Measurements from ENCODE around the gene CABP4. TPM values are rescaled to one million over a fixed set of nuclear protein-coding genes. Genes with fewer than 3 reads are reported as not detected.

Gene CABP4

DNA sequence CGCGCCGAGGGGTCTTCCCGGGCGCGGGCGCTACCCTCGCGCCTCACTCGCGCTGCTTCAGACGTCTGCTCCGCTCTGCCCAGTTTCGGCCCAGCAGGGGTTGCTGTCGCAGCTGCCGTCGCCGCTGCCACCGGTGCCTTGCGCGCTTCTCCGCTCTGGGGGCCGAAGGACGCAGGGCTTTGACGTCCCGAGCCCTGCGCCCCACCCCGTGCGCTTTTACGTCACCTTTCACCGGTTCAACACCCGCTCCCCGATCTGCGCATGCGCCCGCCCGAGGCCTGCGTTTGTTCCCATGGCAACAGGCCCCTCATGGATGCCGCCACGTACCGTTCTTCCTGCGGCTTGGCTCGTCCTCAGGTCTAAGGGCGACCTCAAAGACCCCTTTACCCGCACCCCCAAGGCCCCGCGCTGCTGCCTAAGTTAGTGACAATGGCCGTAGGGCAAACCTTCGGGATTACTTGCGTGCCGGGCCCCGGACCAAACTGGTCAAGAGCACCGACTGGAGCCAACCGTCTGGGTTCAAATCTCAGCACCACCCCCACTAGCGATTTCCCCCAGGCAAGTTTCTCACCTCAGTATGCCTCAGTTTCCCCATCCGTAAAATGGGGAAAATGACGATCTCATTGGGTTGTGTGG is 53.5 kb downstream of the CABP4 start:
- peak overlapping the region; percentile 90 for H2AK5ac ChIP-seq (ENCODE audit: low read length, severe bottlenecking)
- no peak overlapping the region for H3K23ac ChIP-seq (ENCODE audit: low read length in 2 of 2)
- H3K4me3 ChIP-seq (ENCODE audit: insufficient read depth in 1 of 2, low read depth in 1 of 2, low read length in 2 of 2): peak overlapping the region; percentile 87 to 90
- H3K79me1 ChIP-seq (replicated peaks; ENCODE audit: low read length, poor library complexity, severe bottlenecking): no peaks in the 10 kb centered on the region
- H3K9ac ChIP-seq (ENCODE audit: low read length): peak overlapping the region; percentile 94
- H2BK5ac ChIP-seq (ENCODE audit: low read depth, low read length, poor library complexity, severe bottlenecking): peak overlapping the region; percentile 60
- peaks cover 0 to 3% of the 10 kb centered on the region in 2 experiments for H3K27me3 ChIP-seq (ENCODE audit: control insufficient read depth in 1 of 2, insufficient read depth in 1 of 2, low read length in 2 of 2)
- no peaks in the 10 kb centered on the region for H3K9me3 ChIP-seq (ENCODE audit: control insufficient read depth, low read length)
- H4K8ac ChIP-seq (ENCODE audit: low read length): peak overlapping the region; percentile 89
- peak overlapping the region; percentile 83 for H2BK15ac ChIP-seq (ENCODE audit: low read depth, poor library complexity, severe bottlenecking)
- H2BK12ac ChIP-seq (ENCODE audit: low read length in 2 of 2): no peak overlapping the region
- peak overlapping the region; percentile 87 to 90 for H3K18ac ChIP-seq (ENCODE audit: low read depth in 1 of 2, low read length in 2 of 2)
- peak overlapping the region in 1 of 2 experiments; percentile 95 for H3K14ac ChIP-seq (ENCODE audit: low read length in 2 of 2)
- H2BK120ac ChIP-seq (ENCODE audit: low read depth, low read length): peak overlapping the region; percentile 39
- peak overlapping the region; percentile 44 for H4K91ac ChIP-seq (ENCODE audit: low read length)
- H3K27ac ChIP-seq (ENCODE audit: low read length, poor library complexity, severe bottlenecking): peak overlapping the region; percentile 68
- H3K4ac ChIP-seq (ENCODE audit: low read depth in 1 of 2, low read length in 2 of 2): peak overlapping the region; percentile 39 to 84
- peak; percentile 97 for DNase-seq
- WGBS: under 1% methylated on average over 54 of the region's 57 CpGs
- H3K4me1 ChIP-seq (ENCODE audit: control insufficient read depth, insufficient read depth, low read depth, low read length): peaks cover 30% of the 10 kb centered on the region
- peak overlapping the region; percentile 75 for H3K4me2 ChIP-seq (ENCODE audit: low read length, poor library complexity, severe bottlenecking)
- peak overlapping the region; percentile 92 for H2AFZ ChIP-seq (ENCODE audit: low read depth, low read length)
- peaks cover 0 to 13% of the 10 kb centered on the region in 2 experiments for H3K36me3 ChIP-seq (ENCODE audit: control insufficient read depth in 1 of 2, insufficient read depth in 2 of 2, low read depth in 1 of 2, low read length in 2 of 2)

GRCh38 chr11:67510023-67510345 is 54.8 kb downstream of the CABP4 start:
- H3K9ac ChIP-seq (ENCODE audit: low read length): no peak overlapping the region
- H3K4me3 ChIP-seq (ENCODE audit: insufficient read depth in 1 of 2, low read depth in 1 of 2, low read length in 2 of 2): no peak overlapping the region
- H3K79me1 ChIP-seq (replicated peaks; ENCODE audit: low read length, poor library complexity, severe bottlenecking): no peaks in the 10 kb centered on the region
- no CpG with 5 or more reads among the region's 3 CpGs for WGBS
- H4K91ac ChIP-seq (ENCODE audit: low read length): no peak overlapping the region
- H2BK5ac ChIP-seq (ENCODE audit: low read depth, low read length, poor library complexity, severe bottlenecking): no peak overlapping the region
- no peak overlapping the region for H2BK120ac ChIP-seq (ENCODE audit: low read depth, low read length)
- no peaks in the 10 kb centered on the region for H3K9me3 ChIP-seq (ENCODE audit: control insufficient read depth, low read length)
- no peak overlapping the region for H3K23ac ChIP-seq (ENCODE audit: low read length in 2 of 2)
- no peak overlapping the region for H4K8ac ChIP-seq (ENCODE audit: low read length)
- H3K36me3 ChIP-seq (ENCODE audit: control insufficient read depth in 1 of 2, insufficient read depth in 2 of 2, low read depth in 1 of 2, low read length in 2 of 2): peaks cover 0 to 10% of the 10 kb centered on the region in 2 experiments
- H3K4ac ChIP-seq (ENCODE audit: low read depth in 1 of 2, low read length in 2 of 2): no peak overlapping the region
- H3K4me2 ChIP-seq (ENCODE audit: low read length, poor library complexity, severe bottlenecking): no peak overlapping the region
- H2BK12ac ChIP-seq (ENCODE audit: low read length in 2 of 2): no peak overlapping the region
- H2BK15ac ChIP-seq (ENCODE audit: low read depth, poor library complexity, severe bottlenecking): no peak overlapping the region
- peaks cover 0 to 12% of the 10 kb centered on the region in 2 experiments for H3K27me3 ChIP-seq (ENCODE audit: control insufficient read depth in 1 of 2, insufficient read depth in 1 of 2, low read length in 2 of 2)
- no peak overlapping the region for H2AK5ac ChIP-seq (ENCODE audit: low read length, severe bottlenecking)
- no peak overlapping the region for H2AFZ ChIP-seq (ENCODE audit: low read depth, low read length)
- peaks cover 25% of the 10 kb centered on the region for H3K4me1 ChIP-seq (ENCODE audit: control insufficient read depth, insufficient read depth, low read depth, low read length)
- H3K14ac ChIP-seq (ENCODE audit: low read length in 2 of 2): no peak overlapping the region
- peak; percentile 60 for DNase-seq
- no peak overlapping the region for H3K18ac ChIP-seq (ENCODE audit: low read depth in 1 of 2, low read length in 2 of 2)
- no peak overlapping the region for H3K27ac ChIP-seq (ENCODE audit: low read length, poor library complexity, severe bottlenecking)

Small RNA genes within 50 kb of the gene (small RNA-seq; reads per million reads assigned to genes)
- not detected for gene MIR6752 (ENCODE audit: low read depth)

Data from mesenchymal stem cell (in vitro differentiated cells and primary cell).